Measurements from ENCODE around the gene GNAQ. TPM values are rescaled to one million over a fixed set of nuclear protein-coding genes. Genes with fewer than 3 reads are reported as not detected.

The GNAQ gene
- total RNA-seq, 1 experiment from 2014 or later = 48.6 TPM

DNA sequence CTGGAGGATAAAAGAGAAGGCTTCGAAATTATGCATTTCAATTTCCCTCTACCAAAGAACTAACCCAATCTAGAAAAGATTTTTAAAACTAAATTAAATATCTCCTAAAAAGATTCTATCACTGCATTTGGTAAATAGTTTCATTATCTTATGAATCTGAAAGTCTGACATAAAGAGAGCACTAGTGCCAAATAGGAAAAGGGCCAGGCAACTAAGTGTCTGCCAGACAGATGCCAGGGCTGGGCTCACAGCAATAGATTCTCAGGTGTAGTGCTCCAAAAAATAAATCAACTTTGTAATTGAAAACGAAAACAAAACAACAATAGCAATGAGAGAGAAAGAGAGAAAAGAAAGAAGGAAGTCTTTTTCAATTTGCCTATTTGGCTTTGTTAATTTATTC, 225.8 kb downstream of the GNAQ start:
- Histone ChIP-seq H3K18ac (ENCODE audit: insufficient read length, low read depth, low read length) (no peak overlapping the region), H3K56ac (ENCODE audit: insufficient read length, low read depth, low read length) (no peak overlapping the region), H3K14ac (ENCODE audit: insufficient read depth, low read length) (no peak overlapping the region), H3K27me3 (ENCODE audit: insufficient read depth, low read length) (no peaks in the 10 kb centered on the region), H3K79me2 (ENCODE audit: insufficient read depth, low read length) (no peaks in the 10 kb centered on the region), H2AFZ (ENCODE audit: low read length) (no peak overlapping the region), H2BK5ac (ENCODE audit: insufficient read length, low read length) (no peak overlapping the region), H3K4me1 (ENCODE audit: insufficient read depth, low read length) (no peaks in the 10 kb centered on the region), H2BK120ac (ENCODE audit: low read depth, low read length, poor library complexity, severe bottlenecking) (no peak overlapping the region), H3K9ac (ENCODE audit: extremely low read depth, insufficient read length, low read length) (no peak overlapping the region), H3K9me3 (ENCODE audit: control insufficient read depth, low read depth, low read length) (no peaks in the 10 kb centered on the region), H4K5ac (ENCODE audit: insufficient read length, low read depth, low read length) (no peak overlapping the region), H3K4me2 (ENCODE audit: insufficient read depth, insufficient read length, low read length) (no peak overlapping the region), H3K27ac (ENCODE audit: insufficient read length, low read depth, low read length) (no peak overlapping the region), H2AK5ac (ENCODE audit: insufficient read length, low read length) (no peak overlapping the region), H2BK15ac (ENCODE audit: low read depth, low read length) (no peak overlapping the region), H3T11ph (ENCODE audit: low read length) (no peak overlapping the region), H2BK20ac (ENCODE audit: low read depth, low read length, poor library complexity, severe bottlenecking) (no peak overlapping the region), H3K23me2 (ENCODE audit: insufficient read length, low read depth, low read length, poor library complexity, severe bottlenecking) (no peaks in the 10 kb centered on the region), H3K23ac (ENCODE audit: insufficient read length, low read depth, low read length) (no peak overlapping the region), H2BK12ac (ENCODE audit: insufficient read length, low read depth, low read length) (no peak overlapping the region), H4K8ac (replicated peaks; ENCODE audit: insufficient read length, low read depth, low read length) (no peak overlapping the region), H4K91ac (ENCODE audit: insufficient read length, low read depth, low read length) (no peak overlapping the region), H3K79me1 (ENCODE audit: insufficient read depth, low read depth, low read length, poor library complexity, severe bottlenecking) (peaks cover 2% of the 10 kb centered on the region), H3K4ac (ENCODE audit: low read depth, low read length) (no peak overlapping the region), H4K20me1 (ENCODE audit: control insufficient read depth, insufficient read depth, insufficient read length) (no peaks in the 10 kb centered on the region)
- Mint-ChIP-seq H3K9me3 (no peaks in the 10 kb centered on the region), H3K27ac (no peak overlapping the region; a peak in 1 of 7 replicates), H3K36me3 (ENCODE audit: insufficient read depth in 1 of 3, low read depth in 3 of 3) (no peaks in the 10 kb centered on the region; a peak in 1 of 7 replicates), H3K27me3 (ENCODE audit: low read depth) (no peaks in the 10 kb centered on the region), H3K4me1 (peaks cover 7 to 8% of the 10 kb centered on the region in 2 experiments), H3K4me3 (no peak overlapping the region)
- TF ChIP-seq, protein P1, sequence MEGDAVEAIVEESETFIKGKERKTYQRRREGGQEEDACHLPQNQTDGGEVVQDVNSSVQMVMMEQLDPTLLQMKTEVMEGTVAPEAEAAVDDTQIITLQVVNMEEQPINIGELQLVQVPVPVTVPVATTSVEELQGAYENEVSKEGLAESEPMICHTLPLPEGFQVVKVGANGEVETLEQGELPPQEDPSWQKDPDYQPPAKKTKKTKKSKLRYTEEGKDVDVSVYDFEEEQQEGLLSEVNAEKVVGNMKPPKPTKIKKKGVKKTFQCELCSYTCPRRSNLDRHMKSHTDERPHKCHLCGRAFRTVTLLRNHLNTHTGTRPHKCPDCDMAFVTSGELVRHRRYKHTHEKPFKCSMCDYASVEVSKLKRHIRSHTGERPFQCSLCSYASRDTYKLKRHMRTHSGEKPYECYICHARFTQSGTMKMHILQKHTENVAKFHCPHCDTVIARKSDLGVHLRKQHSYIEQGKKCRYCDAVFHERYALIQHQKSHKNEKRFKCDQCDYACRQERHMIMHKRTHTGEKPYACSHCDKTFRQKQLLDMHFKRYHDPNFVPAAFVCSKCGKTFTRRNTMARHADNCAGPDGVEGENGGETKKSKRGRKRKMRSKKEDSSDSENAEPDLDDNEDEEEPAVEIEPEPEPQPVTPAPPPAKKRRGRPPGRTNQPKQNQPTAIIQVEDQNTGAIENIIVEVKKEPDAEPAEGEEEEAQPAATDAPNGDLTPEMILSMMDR (conservative IDR thresholded peaks at IDR 0.05) = no peak
- DNase-seq = no peak
- whole genome bisulfite sequencing (ENCODE audit: extremely low coverage, insufficient read length, low lambda C conversion rate) = no CpG with 5 or more reads among the region's 2 CpGs
